Colon (tissue), 2 donors: ENCODE measurements around the gene TUBGCP3.
"Not testable (repeated sequence)": the region's sequence is repeated elsewhere in the genome, so short reads cannot be mapped to it uniquely, and the experiment has no call there.

ENCODE experiments used
- FAIRE-seq: peaks from 2 replicates; lab custom pipeline; 2012; peaks lifted over from hg19 to GRCh38; lab: Jason Lieb, UNC
- donor health status: control.
- donor health status: control.

Gene TUBGCP3, protein sequence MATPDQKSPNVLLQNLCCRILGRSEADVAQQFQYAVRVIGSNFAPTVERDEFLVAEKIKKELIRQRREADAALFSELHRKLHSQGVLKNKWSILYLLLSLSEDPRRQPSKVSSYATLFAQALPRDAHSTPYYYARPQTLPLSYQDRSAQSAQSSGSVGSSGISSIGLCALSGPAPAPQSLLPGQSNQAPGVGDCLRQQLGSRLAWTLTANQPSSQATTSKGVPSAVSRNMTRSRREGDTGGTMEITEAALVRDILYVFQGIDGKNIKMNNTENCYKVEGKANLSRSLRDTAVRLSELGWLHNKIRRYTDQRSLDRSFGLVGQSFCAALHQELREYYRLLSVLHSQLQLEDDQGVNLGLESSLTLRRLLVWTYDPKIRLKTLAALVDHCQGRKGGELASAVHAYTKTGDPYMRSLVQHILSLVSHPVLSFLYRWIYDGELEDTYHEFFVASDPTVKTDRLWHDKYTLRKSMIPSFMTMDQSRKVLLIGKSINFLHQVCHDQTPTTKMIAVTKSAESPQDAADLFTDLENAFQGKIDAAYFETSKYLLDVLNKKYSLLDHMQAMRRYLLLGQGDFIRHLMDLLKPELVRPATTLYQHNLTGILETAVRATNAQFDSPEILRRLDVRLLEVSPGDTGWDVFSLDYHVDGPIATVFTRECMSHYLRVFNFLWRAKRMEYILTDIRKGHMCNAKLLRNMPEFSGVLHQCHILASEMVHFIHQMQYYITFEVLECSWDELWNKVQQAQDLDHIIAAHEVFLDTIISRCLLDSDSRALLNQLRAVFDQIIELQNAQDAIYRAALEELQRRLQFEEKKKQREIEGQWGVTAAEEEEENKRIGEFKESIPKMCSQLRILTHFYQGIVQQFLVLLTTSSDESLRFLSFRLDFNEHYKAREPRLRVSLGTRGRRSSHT

DNA sequence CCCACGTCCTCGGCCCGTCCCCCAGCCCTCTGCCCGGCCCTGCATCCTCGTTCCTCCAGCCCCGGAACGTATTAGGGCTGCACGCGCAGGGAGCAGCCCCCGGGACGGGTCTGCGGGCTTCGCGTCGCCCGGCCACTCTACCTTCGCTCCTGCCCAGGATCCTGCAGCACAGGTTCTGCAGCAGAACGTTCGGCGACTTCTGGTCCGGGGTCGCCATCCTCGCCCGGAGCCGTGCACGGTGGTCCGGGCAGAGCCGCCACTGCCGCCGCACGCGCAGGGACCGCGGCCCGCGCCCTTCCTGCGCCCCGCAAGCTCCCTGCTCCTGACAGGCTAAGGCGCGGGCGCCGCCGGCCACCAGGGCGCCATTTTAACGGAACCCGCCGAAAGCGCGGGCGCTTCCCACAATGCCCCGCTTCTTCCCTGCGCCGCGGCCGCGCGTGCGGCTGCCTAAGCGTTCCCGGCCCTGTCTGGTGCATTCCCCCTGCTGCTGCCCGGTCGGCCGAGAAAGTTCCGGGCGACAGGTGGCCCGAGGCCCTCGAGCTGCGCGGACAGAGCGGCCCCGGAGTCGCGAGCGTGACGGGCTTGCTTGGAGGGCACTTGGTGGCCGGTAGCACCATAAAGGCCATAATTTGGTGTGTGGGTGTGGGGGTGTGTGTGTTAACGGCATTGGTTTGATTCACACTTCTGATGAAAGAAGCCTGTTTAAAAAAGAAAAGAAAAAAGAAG is at the start of gene TUBGCP3:
TSS of gene TUBGCP3 (minus strand) at position 390 of the 726 bp plus-strand sequence. CDS start at position 217, 173 bp downstream.
- FAIRE-seq, result no peak

DNA sequence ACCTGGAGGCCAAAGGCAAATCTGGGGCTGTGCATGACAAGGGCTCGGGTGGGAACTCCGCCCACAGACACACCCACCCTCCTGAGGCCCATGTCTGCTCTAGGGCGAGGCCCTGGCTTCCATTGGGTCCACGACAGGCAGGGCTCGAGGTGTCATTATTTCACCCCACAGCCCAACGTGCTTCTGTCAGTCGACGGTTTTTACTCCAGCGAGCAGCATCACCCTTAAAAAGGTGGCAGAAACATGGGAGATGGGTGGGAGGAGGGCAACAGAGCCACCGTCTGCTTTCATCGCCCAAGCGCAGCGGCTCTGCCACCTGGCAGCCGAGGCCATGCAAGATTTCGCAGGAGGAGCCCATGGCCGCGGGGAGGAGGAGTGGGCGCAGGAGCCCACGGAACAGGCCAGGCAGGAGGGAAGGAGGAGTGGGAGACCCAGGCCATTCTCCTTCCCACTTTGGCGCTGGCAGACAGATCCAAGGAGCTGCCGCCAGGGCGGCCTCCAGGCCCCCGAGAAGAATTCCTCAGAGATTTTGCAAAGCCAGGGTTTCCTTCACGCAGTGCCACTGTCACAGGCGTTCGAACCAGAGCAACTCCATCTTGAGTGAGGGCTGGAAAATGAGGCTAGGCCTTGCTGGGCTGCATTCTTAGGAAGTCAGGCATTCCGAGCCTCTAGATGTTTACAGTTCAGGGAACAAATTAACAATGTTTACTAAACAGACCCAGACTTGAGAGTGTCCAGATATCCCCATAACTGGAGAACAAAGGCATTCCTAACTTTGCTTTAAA is 49.3 kb upstream of the TUBGCP3 start:
- no peak for FAIRE-seq

DNA sequence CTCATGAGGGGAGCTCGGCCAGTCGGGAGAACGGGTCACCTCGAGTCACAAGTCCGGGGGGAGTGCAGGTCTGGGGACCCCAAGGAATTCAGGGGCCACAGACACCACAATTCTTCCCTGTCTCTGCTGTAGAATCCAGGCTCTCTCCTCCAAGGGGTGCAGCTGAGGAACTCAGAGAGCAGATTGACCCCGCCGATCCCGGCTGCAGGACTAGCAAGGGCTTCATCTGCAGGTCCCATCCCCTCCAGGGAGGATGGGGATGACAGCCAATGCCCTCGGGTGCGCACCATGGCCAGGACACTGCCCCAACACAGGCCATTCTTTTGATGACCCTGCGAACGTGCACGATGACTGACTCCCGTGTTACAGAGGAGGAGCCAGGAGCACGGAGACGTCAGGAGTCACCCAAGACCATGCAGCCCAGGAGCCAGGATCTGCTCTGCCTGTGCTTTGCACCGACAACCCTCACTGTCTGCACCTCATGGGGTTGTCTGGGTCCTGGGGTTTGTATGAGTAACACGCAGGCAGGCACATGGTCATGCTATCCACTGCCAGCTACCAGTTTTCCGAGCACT is 48.5 kb upstream of the TUBGCP3 start:
- FAIRE-seq, result no peak

DNA sequence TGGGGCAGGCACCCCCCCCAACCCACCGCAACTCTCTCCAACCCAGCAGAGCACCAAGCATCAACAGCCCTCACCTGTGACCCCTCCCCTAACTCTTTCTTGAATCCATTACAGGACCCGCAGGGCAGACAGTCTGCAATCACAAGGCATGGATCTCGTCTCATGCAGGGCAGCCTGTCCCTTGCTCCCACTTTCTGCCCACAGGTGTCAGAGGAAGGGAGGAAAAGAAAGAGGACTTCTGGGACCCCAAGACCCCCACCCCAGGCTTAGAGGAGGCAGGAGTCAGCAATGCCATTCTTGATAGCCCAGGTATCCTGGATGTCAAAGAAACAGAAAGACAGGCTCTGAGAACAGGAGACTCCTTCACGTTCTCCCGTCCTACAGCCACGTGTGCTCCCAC is 47.4 kb upstream of the TUBGCP3 start:
- FAIRE-seq, result no peak

DNA sequence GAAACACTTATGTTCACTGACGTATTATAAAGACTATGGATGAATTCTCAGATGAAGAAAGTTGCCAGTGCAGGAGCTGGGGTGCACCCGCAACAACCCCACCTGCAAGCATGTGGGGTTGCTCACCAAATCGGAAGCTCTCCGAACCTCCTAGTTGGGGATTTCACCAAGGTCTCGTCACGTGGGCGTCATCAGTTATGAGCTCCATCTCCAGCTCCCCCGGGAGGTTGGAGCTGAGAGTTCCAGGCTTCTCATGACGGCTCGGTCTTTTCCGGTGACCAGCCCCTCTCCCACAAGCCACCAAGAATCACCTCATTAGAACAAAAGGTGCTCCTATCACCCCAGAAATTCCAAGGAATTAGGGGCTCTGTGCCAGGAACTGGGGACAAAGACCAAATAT is 46.1 kb upstream of the TUBGCP3 start:
- no peak for FAIRE-seq

DNA sequence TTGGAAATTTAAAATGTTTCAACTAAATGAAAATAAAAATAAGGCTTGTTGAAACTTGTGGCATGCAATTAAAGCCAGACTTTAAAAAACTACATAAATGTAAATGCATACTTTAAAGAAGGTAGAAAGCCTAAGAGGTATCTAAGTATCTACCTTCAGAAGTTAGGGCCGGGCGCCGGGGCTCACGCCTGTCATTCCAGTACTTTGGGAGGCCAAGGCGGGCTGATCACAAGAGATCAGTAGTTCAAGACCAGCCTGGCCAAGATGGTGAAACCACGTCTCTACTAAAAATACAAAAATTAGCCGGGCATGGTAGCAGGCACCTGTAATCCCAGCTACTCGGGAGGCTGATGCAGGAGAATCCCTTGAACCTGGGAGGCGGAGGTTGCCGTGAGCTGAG is 42.3 kb upstream of the TUBGCP3 start:
- not testable (repeated sequence) for FAIRE-seq

DNA sequence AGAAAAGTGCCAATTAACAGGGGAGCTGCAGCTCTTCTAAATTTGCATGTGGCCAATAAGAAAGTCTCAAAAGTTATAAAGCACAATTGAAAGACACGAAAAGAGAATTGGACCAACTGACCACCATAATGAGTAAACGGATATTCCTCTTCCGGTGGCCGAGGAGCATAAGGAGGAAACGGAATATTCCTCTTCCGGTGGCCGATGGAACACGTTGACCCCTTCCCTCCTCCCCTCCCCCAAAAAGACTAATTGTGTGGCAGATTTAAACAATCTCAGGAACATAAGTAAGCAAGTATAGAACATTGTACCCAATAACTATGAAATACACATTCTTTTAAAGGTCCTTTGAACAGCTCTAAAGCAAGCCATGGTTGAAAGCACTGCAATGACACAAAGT is 41.2 kb upstream of the TUBGCP3 start:
- no peak for FAIRE-seq

DNA sequence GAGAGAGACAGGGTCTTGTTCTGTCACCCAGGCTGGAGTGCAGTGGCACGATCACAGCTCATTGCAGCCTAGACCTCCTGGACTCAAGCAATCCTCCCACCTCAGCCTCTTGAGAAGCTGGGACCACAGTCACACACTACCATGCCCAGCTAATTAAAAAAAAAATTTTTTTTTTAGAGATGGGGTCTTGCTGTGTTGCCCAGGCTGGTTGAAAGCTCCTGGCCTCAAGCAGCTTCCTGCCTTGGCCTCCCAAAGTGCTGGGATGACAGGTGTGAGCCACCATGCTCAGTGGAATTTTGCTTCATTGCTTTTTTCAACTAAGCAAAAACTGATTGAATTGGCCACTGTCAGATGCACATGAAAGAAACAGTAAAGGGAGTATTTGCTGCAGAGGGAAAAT is 39.7 kb upstream of the TUBGCP3 start:
- FAIRE-seq, result not testable (repeated sequence)

DNA sequence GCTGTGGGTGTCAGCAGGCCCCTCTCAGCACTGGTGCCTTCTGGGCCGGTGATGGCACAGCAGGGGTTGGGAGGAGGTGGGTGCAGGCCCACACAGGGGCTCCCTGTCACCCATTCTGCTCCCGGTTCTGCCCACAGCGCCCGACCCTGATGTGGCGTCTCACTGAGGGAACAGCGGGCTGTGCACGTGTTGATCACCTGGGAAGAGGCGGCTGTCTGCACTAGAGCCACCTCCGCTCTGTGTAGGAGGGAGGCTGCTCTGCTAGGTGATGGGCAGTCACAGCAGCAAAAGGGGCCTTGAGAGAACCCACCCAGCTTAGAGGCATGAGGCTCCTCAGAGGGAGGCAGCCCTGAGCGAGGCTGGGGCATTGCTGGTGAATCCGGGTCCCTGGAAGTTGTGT is 39.2 kb upstream of the TUBGCP3 start:
- FAIRE-seq, result no peak

DNA sequence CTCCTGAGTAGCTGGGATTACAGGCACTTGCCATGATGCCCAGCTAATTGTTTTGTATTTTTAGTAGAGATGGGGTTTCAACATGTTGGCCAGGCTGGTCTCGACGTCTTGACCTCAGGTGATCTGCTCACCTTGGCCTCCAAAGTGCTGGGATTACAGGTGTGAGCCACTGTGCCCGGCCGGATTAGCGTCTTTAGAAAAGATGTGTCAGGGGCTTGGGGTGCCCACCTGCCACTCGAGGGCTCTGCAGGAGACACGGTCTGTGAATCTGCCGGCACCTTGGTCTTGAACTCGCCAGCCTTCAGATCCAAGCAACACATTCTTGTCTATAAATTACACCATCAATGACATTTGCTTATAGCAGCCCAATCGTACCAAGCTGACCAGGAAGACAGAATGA is 38.8 kb upstream of the TUBGCP3 start:
- FAIRE-seq, result no peak

DNA sequence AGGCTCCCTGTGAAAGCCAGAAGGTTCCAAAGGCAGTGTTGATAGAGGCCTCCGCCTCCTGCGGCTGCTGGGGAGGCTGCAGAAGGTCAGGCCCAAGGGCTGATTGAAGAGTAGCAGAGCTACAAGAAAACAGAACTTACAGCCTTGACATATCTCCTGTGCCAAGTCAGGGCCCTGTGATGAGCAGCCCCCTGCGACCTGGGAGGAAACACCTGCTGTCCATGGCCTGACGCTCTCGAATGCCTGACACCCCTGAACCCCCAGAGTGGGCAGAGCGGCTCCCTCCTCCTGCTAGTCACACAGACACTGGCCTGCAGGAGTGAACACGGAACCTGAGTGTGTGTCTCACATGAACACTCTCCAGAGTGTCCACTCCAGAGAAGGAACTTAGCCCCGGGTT is 38.2 kb upstream of the TUBGCP3 start:
- FAIRE-seq, result no peak

DNA sequence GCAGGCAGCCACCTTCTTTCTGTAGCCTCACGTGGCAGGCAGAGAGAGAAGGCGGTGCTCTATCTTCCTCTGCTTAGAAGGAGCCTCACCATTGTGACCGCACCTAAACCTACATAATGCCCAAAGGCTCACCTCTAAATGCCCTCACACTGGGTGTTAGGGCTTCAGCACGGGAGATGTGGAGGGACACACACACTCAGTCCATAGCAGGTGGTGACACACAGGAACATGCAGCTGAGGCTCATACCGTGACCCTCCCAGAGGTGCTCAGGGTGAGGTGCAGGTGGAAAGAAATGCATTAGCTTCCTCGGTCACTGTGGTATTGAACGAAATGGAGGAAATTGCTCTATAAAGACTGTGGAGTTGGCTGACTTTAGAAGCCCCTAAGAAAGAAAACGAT is 37.7 kb upstream of the TUBGCP3 start:
- no peak for FAIRE-seq

DNA sequence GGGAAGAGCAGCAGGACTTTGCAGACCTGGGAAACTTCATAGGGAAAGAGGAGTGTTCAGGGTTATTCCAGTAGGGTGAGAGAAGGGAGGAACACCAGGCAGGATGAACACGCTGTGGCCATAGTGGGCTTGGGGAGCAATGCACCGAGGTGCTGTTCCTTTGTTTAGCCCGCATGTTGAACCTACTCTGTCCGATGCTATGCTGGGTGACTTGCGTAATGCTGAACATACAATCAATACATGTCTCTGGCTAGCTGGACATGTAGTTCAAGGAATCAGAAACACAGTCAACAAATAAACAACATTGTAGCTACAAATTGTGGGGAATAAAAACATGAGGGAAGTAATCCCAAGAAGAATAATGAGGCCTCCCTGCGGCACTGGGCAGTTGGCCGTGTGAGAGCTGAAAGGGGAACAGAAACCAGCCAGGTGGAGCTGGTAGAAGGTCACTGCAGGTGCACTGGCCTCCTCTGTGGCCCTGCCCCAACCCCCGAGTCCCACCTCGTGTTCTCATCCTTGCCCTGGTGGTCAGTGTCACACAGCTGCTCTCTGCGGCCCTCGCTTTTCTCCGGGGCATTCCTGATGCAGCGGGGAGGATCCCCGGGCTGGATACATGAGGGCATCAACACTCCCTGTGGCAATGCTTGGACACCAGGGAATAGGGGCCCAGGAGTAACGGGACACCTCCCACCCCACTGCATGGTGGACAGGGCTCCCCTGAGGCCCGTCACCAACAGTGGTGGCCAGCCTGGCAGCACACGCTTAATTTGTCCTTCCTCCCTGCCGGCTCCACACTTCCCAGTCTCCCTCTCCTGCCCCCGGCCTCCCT is 36.9 kb upstream of the TUBGCP3 start:
- no peak for FAIRE-seq

DNA sequence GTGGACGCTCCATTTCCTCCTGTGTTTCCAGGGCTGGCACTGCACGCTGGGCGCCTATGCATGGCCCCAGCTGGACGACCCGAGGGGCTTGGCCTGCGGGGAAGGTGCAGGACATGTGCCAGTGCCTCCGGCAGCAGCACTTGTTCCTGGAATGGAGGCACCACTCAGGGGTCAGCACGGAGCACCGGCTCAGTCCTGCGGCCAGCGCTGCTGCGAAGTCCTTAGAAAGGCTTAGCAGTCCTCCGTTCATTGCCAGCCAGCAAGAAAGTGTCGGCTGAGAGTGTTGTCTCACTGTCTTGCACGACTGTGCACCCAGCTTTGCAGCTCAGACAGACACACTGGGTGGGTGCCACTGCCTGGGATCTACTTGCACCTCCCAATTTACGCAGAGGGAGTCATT is 36.1 kb upstream of the TUBGCP3 start:
- FAIRE-seq, result no peak

DNA sequence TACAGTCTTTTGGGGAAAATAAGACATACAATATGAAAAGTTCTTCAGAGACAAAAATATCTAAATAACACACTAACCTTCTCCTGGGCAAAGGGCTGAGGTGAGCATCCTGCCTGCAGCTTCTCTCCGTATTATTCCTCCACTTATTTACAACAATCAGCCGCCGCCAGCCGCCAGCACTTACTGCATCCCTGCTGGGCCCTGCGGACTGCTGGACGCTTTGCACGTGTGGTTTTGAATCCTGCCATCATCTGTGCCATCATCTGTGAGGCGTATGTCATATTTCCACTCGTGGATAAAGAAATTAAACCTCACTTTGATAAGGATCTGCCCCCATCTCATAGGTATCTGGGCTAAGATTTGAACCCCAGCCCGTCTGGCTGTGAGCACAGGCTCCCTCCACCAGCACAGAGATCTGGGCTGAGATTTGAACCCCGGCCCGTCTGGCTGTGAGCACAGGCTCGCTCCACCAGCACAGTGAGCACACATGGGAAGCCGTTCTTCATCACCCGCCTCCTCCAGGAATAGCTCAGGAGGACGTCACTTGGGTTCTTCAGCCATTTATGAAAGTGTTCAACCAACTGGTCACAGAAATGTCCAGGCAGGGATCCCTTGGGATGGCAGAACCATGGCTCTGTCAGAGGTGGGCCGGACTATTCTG is 35.2 kb upstream of the TUBGCP3 start:
- no peak for FAIRE-seq

DNA sequence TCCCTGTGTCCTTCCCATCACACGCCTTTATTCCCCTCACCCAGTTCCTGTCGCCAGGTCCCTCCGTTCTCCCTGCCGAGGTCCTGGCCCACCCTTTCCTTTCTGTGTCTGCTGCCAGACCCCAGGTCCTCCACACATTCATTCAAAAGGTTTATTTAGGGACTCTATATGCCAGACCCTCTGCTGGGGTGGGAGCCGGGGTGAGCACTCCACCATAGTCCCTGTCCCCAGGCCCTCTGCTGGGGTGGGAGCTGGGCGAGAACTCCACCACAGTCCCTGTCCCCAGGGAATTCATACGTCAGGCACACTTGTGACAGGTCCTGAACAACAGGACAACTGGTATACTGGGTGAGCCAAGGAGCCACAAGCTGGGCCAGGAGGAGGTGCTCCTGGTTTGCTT is 34.4 kb upstream of the TUBGCP3 start:
- no peak for FAIRE-seq

DNA sequence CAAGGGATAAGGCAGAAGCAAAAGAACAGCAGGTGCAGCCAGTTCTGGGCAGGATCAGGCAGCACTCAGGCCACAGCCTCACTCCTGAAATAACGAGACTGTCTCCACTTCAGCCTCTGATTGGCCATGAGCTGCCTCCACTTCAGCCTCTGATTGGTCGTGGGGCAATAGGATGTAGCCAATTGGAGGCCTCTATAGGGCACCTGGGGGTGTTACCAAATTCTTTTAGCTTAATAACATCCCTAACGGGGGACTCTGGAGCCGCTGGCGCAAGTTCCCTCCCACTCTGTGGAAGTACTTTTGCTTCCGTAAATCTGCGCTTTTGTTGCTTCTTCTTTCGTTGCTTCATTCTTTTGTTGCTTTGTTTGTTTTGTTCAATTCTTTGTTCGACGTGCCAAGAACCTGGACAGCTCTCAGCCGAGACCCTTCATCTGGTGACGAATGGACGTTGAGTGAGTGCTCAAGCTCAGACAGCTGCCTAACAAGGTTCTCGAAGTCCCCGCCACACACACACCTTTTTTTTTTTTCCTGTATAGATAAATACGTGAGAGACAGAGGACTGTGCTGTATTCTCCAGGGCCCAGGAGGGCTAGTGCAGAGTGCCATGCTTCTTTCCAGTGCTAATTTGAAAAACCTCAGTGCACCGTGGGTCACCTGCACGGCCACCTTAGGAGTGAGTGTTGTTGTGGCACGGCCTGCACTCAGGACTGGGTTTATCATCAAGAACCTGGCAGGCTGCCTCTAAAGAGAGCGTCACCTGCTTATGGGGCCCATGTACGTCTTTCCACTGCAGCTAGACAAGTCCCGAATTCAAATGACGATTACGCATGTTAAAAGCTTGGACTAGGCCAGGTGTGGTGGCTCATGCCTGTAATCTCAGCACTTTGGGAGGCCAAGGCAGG is 32.0 kb upstream of the TUBGCP3 start:
- FAIRE-seq, result no peak

DNA sequence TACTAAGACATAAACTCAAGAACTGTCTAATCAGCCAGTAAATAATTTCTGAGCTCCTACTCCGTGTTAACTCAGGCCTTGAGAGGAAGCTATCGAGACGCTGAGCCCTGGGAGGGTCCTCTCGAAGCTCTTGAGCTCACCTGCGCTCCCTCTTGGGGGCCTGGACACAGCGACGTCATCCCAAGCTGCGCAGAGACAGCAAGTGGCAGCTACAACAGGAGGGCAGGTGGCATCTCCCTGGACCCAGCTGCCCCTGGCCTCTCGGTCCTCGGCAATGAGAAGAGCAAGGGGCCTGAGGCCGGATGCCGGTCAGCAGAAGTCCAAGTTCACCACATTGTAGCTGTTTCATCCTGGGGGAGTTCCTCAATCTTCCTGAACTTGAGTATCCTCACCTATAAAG is 30.5 kb upstream of the TUBGCP3 start:
- FAIRE-seq, result no peak
